Stomach (tissue), 4 donors: ENCODE measurements around the gene RRAD.

Experiments
- CTCF ChIP-seq, 7 experiments: fragments of 450-650 bp in 4 of 7; fragments of 200-600 bp in 3 of 7; sonication (generic) in 3 of 7; IDR thresholded peaks; one replicate each; pipeline ENCODE4 v1.5.1; 2016 to 2019; ENCODE audit warnings: antibody characterized with exemption in 7 of 7, control low read depth in 2 of 7, mild to moderate bottlenecking in 1 of 7
- EP300 ChIP-seq: sonication (generic); formaldehyde crosslinking; IDR thresholded peaks from one replicate; pipeline ENCODE4 v1.6.1; 2017; ENCODE audit warnings: antibody characterized with exemption
- POLR2A ChIP-seq, 4 donors: fragments of 450-650 bp; IDR thresholded peaks; one replicate each; pipeline ENCODE4 v1.6.1; 2016; ENCODE audit warnings: antibody characterized with exemption in 4 of 4, control low read depth in 2 of 4, mild to moderate bottlenecking in 1 of 4, moderate library complexity in 1 of 4
- POLR2AphosphoS5 ChIP-seq, 3 donors: sonication (generic); formaldehyde crosslinking; IDR thresholded peaks; one replicate each; pipeline ENCODE4 v1.6.1; 2016; ENCODE audit warnings: antibody characterized with exemption in 3 of 3

DNA sequence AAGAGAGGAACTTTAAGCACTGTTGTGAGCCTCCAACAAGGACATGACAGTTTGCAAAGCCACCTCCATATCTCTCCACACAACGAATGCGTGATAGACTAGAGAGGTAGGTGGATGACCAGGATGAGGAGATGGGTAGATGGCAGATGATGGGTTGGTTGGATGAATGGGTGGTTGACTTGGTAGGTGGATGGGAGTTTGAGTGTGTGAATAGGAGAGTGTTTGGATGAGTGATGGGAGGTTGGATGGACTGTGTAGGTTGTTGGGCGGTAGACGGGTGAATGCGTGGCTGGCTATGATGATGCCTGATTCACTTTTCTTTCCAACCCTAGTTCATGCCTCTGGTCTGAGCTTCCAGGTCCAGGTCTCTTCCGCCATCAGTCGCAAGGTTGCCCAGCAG, 10.8 kb downstream of the RRAD start:
- TF ChIP-seq EP300 (no peak), CTCF (IDR thresholded peaks at IDR 0.05) (no peak), POLR2A (IDR thresholded peaks at IDR 0.05) (no peak), POLR2AphosphoS5 (IDR thresholded peaks at IDR 0.05) (no peak)
